DOHH2 (cell line): Measurements from ENCODE around the gene HAUS5.
"Not testable (repeated sequence)": the region's sequence is repeated elsewhere in the genome, so short reads cannot be mapped to it uniquely, and the experiment has no call there.

Experiments
- H3F3A ChIP-seq: fragments of 200-600 bp; sonication (generic), shearing (Covaris generic); 2 replicates; pipeline ENCODE4 v1.6.0; 2016; ENCODE audit warnings: antibody characterized with exemption, mild to moderate bottlenecking; ENCODE audit not compliant: control insufficient read depth, insufficient read depth
- H3K27ac ChIP-seq: fragments of 200-600 bp; sonication (generic); 2 replicates; pipeline ENCODE4 v1.5.1; 2014; ENCODE audit warnings: low read depth, mild to moderate bottlenecking, low read length, moderate library complexity
- H3K27me3 ChIP-seq: fragments of 200-600 bp; sonication (generic); 2 replicates; pipeline ENCODE4 v1.6.1; 2014; ENCODE audit warnings: mild to moderate bottlenecking, low read length, mixed read lengths; ENCODE audit not compliant: control insufficient read depth
- H3K36me3 ChIP-seq: fragments of 200-600 bp; sonication (generic); 2 replicates; pipeline ENCODE4 v1.6.1; 2014; ENCODE audit warnings: mild to moderate bottlenecking, low read length, moderate library complexity, mixed read lengths; ENCODE audit not compliant: control insufficient read depth
- H3K4me1 ChIP-seq: fragments of 200-600 bp; sonication (generic); 2 replicates; pipeline ENCODE4 v1.6.1; 2014; ENCODE audit warnings: mild to moderate bottlenecking, low read length, mixed read lengths; ENCODE audit not compliant: control insufficient read depth
- H3K4me2 ChIP-seq: fragments of 200-600 bp; sonication (generic); 2 replicates; pipeline ENCODE4 v1.6.0; 2014; ENCODE audit warnings: mild to moderate bottlenecking, low read length, moderate library complexity
- H3K4me3 ChIP-seq: fragments of 200-600 bp; sonication (generic); 2 replicates; pipeline ENCODE4 v1.5.1; 2014; ENCODE audit warnings: mild to moderate bottlenecking, low read length, mixed read lengths
- H3K79me2 ChIP-seq: fragments of 200-600 bp; sonication (generic); 2 replicates; pipeline ENCODE4 v1.6.1; 2014; ENCODE audit warnings: mild to moderate bottlenecking, low read length, mixed read lengths; ENCODE audit not compliant: control insufficient read depth
- H3K9me2 ChIP-seq: fragments of 200-600 bp; sonication (generic); replicated peaks from 2 replicates; pipeline ENCODE4 v1.6.1; 2014; ENCODE audit warnings: mild to moderate bottlenecking, low read length, mixed read lengths; ENCODE audit not compliant: control insufficient read depth
- H3K9me3 ChIP-seq: fragments of 200-600 bp; sonication (generic); 2 replicates; pipeline ENCODE4 v1.6.1; 2014; ENCODE audit warnings: antibody characterized with exemption, low read length, mixed read lengths; ENCODE audit not compliant: control insufficient read depth, insufficient read depth
- H4K20me1 ChIP-seq: fragments of 200-600 bp; sonication (generic); 2 replicates; pipeline ENCODE4 v1.6.0; 2014; ENCODE audit warnings: low read depth, mild to moderate bottlenecking, antibody characterized with exemption, low read length, moderate library complexity; ENCODE audit not compliant: control insufficient read depth, insufficient read depth
- EZH2phosphoT487 ChIP-seq: fragments of 200-600 bp; sonication (generic); IDR thresholded peaks from 2 replicates; pipeline ENCODE4 v1.6.1; 2017; ENCODE audit warnings: borderline replicate concordance, mild to moderate bottlenecking, antibody characterized with exemption, low read length, moderate library complexity, mixed read lengths
- TF ChIP-seq, protein P1 (sequence below): fragments of 200-600 bp; sonication (generic); IDR thresholded peaks from one replicate; pipeline ENCODE4 v1.5.1; 2014; ENCODE audit warnings: antibody characterized with exemption, mild to moderate bottlenecking, low read depth, low read length; ENCODE audit not compliant: poor library complexity, severe bottlenecking

The HAUS5 gene

DNA sequence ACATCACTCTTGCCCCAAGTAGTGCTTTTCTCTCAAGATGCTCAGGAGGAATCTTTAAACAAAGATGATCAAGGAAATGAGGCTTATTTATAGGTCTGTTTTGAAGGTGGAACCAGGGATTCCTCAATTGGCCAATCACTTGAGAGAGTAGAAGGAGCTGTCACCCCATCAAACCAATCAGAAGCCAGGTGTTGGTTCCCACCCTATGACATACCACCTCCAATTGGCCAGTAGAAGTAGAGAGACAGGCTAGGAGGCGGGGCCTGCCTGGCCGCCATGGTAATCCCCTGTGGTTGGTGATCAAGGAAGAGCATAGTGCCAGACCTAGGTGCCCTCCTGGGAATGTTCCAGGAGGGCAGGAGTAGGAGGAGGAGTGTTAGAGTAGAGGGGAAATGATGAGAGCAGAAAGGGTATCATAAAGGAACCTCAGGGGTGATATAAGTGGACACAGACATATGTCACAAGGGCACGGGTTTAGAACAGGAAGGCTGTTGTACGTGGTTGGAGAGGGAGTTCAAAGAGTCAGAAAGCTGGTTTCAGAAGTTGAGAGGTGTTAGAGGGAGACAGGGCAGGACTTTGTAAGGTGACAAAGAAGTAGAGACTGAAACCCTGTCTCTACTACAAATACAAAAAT is 16.1 kb upstream of the HAUS5 start:
- no peaks in the 10 kb centered on the region for H4K20me1 ChIP-seq
- no peak overlapping the region for H3K4me3 ChIP-seq
- no peak overlapping the region for H3K27ac ChIP-seq
- H3K4me1 ChIP-seq, result no peaks in the 10 kb centered on the region
- no peaks in the 10 kb centered on the region for H3K79me2 ChIP-seq
- H3K4me2 ChIP-seq, result no peak overlapping the region
- H3K9me2 ChIP-seq, result no peaks in the 10 kb centered on the region
- peaks cover 5% of the 10 kb centered on the region for H3K27me3 ChIP-seq
- H3F3A ChIP-seq, result no peaks in the 10 kb centered on the region
- no peaks in the 10 kb centered on the region for H3K36me3 ChIP-seq
- H3K9me3 ChIP-seq, result no peaks in the 10 kb centered on the region
- TF ChIP-seq EZH2phosphoT487, result no peak
- TF ChIP-seq, protein P1, sequence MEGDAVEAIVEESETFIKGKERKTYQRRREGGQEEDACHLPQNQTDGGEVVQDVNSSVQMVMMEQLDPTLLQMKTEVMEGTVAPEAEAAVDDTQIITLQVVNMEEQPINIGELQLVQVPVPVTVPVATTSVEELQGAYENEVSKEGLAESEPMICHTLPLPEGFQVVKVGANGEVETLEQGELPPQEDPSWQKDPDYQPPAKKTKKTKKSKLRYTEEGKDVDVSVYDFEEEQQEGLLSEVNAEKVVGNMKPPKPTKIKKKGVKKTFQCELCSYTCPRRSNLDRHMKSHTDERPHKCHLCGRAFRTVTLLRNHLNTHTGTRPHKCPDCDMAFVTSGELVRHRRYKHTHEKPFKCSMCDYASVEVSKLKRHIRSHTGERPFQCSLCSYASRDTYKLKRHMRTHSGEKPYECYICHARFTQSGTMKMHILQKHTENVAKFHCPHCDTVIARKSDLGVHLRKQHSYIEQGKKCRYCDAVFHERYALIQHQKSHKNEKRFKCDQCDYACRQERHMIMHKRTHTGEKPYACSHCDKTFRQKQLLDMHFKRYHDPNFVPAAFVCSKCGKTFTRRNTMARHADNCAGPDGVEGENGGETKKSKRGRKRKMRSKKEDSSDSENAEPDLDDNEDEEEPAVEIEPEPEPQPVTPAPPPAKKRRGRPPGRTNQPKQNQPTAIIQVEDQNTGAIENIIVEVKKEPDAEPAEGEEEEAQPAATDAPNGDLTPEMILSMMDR, result no peak

DNA sequence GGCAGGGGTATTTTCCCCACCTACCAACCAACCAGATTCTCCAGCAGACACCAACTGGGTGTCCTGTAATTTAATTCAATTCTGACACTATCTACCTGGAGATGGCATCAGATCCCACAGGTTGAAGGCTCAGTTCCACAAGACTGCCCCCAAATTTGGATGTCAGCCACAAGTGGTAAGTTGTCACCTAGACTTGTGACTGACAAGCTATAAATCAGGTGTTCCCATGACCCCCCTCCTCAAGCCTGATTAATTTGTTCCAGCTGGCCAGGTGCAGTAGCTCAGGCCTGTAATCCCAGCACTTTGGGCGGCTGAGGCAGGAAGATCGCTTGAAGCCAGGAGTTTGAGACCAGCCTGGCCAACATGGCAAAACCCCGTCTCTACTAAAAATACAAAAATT is 10.6 kb upstream of the HAUS5 start:
- Histone ChIP-seq H3K4me2 (no peak overlapping the region), H3K27ac (no peak overlapping the region), H4K20me1 (no peaks in the 10 kb centered on the region), H3K9me3 (no peaks in the 10 kb centered on the region), H3K27me3 (peaks cover 5% of the 10 kb centered on the region), H3K4me3 (no peak overlapping the region), H3F3A (no peaks in the 10 kb centered on the region), H3K9me2 (no peaks in the 10 kb centered on the region), H3K4me1 (no peaks in the 10 kb centered on the region), H3K79me2 (no peaks in the 10 kb centered on the region), H3K36me3 (no peaks in the 10 kb centered on the region)
- TF ChIP-seq, protein P1, result no peak
- no peak for TF ChIP-seq EZH2phosphoT487

DNA sequence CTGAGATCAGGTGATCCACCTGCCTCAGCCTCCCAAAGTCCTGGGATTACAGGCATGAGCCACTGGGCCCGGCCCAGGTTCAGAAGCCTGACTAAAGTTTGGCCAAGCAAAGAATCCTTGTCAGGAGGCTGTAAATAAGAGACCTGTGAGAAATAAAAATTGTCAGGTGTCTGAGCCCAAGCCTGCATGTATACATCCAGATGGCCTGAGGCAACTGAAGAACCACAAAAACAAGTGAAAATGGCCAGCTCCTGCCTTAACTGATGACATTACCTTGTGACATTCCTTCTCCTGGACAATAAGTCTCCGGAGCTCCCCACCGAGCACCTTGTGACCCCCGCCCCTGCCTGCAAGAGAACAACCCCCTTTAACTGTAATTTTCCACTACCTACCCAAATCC is 8.1 kb upstream of the HAUS5 start:
- H3K36me3 ChIP-seq, H3K27me3 ChIP-seq, H3K27ac ChIP-seq, H4K20me1 ChIP-seq, H3K9me3 ChIP-seq, H3K4me2 ChIP-seq, H3F3A ChIP-seq, H3K9me2 ChIP-seq, H3K79me2 ChIP-seq, H3K4me3 ChIP-seq, H3K4me1 ChIP-seq: not testable (repeated sequence)

DNA sequence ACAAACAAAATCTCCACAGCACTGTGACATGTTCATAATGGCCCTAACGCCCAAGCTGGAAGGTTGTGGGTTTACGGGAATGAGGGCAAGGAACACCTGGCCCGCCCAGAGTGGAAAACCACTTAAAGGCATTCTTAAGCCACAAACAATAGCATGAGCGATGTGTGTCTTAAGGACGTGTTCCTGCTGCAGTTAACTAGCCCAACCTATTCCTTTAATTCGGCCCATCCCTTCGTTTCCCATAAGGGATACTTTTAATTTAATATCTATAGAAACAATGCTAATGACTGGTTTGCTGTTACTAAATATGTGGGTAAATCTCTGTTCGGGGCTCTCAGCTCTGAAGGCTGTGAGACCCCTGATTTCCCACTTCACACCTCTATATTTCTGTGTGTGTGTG is 5.4 kb upstream of the HAUS5 start:
- not testable (repeated sequence) for H3K9me2 ChIP-seq, H3K27ac ChIP-seq, H3K79me2 ChIP-seq, H3K9me3 ChIP-seq, H3K36me3 ChIP-seq, H3K4me3 ChIP-seq, H3F3A ChIP-seq, H3K27me3 ChIP-seq, H3K4me2 ChIP-seq, H4K20me1 ChIP-seq
- H3K4me1 ChIP-seq, result peaks cover 19% of the 10 kb centered on the region
